Karpas-422 (cell line): ENCODE data around the gene HOXA13. TPM values are rescaled to one million over a fixed set of nuclear protein-coding genes. Genes with fewer than 3 reads are reported as not detected.

ENCODE experiments used
- DNase-seq: peaks from one replicate; pipeline ENCODE4 v3.0.0-alpha.2; 2015
- H2AFZ ChIP-seq: fragments of 200-600 bp; sonication (generic); 2 replicates; pipeline ENCODE4 v1.6.1; 2014; ENCODE audit warnings: antibody characterized with exemption, low read length, mixed read lengths
- H3K27ac ChIP-seq: fragments of 200-600 bp; sonication (generic); 2 replicates; pipeline ENCODE4 v1.5.1; 2014; ENCODE audit warnings: mild to moderate bottlenecking, low read length, moderate library complexity
- H3K27me3 ChIP-seq: fragments of 200-600 bp; sonication (generic); 2 replicates; pipeline ENCODE4 v1.6.1; 2014; ENCODE audit warnings: low read length, mixed read lengths
- H3K36me3 ChIP-seq: fragments of 200-600 bp; sonication (generic); 2 replicates; pipeline ENCODE4 v1.6.1; 2014; ENCODE audit warnings: low read length, mixed read lengths; ENCODE audit not compliant: insufficient read depth
- H3K4me1 ChIP-seq: fragments of 200-600 bp; sonication (generic); 2 replicates; pipeline ENCODE4 v1.6.1; 2014; ENCODE audit warnings: mild to moderate bottlenecking, low read length, mixed read lengths
- H3K4me2 ChIP-seq: fragments of 200-600 bp; sonication (generic); 2 replicates; pipeline ENCODE4 v1.6.1; 2014; ENCODE audit warnings: low read length, low read depth, mild to moderate bottlenecking; ENCODE audit not compliant: poor library complexity, severe bottlenecking
- H3K4me3 ChIP-seq: fragments of 200-600 bp; sonication (generic); 2 replicates; pipeline ENCODE4 v1.5.1; 2014; ENCODE audit warnings: mild to moderate bottlenecking, antibody characterized with exemption, low read length, mixed read lengths
- H3K79me2 ChIP-seq: fragments of 200-600 bp; sonication (generic); 2 replicates; pipeline ENCODE4 v1.6.1; 2014; ENCODE audit warnings: mild to moderate bottlenecking, low read length, mixed read lengths
- H3K9ac ChIP-seq: fragments of 200-600 bp; sonication (generic); 2 replicates; pipeline ENCODE4 v1.6.0; 2014; ENCODE audit warnings: low read length
- H3K9me2 ChIP-seq: fragments of 200-600 bp; sonication (generic), shearing (Covaris generic); replicated peaks from 2 replicates; pipeline ENCODE4 v1.6.0; 2014; ENCODE audit warnings: mild to moderate bottlenecking, low read length, moderate library complexity; ENCODE audit not compliant: insufficient read depth
- H3K9me3 ChIP-seq: fragments of 300-700, 200-600 bp; sonication (generic); 2 replicates; pipeline ENCODE4 v1.6.1; 2014; ENCODE audit warnings: low read length, mixed read lengths
- H4K20me1 ChIP-seq: fragments of 200-600 bp; sonication (generic); 2 replicates; pipeline ENCODE4 v1.6.1; 2014; ENCODE audit warnings: mild to moderate bottlenecking, antibody characterized with exemption, low read length, low read depth; ENCODE audit not compliant: insufficient read depth
- total RNA-seq: library from RNA; depleted of rRNA; stranded (reverse); fragments of >200 nt; shearing (Covaris generic); gene quantifications from 2 replicates; pipeline ENCODE4 v1.2.3, GENCODE V29; 2014; ENCODE audit warnings: low replicate concordance

The HOXA13 gene
- total RNA-seq, 1 experiment from 2014 or later, result 0.07 TPM

DNA sequence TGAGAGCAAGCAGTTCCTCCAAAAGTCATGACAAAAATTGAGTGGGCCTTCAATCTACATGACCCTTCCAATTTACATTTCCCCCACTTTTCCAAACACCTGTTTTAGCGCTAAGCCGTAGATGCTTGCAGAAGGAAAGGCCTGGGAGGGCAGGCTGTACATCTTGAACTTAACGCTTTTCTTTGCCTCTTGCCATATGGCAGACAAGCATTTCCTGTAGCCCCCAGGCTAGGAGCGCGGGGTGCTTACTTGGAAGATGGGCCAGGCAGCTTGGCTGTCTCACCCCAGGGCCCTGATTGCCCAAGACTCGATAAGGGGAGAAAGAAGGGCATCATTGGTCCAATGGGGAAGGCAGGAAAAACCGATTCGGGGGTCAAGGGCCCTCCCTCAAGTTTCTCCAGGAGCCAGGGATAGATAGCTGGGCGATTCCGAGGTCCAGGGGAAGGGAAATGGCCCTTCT is 27.5 kb downstream of the HOXA13 start:
- H3K36me3 ChIP-seq, result no peaks in the 10 kb centered on the region
- H3K4me3 ChIP-seq, result no peak overlapping the region
- H3K79me2 ChIP-seq, result no peaks in the 10 kb centered on the region
- no peak overlapping the region for H3K4me2 ChIP-seq
- H3K4me1 ChIP-seq, result no peaks in the 10 kb centered on the region
- H2AFZ ChIP-seq, result no peak overlapping the region
- no peak for DNase-seq
- no peak overlapping the region for H3K9ac ChIP-seq
- H3K27me3 ChIP-seq, result no peaks in the 10 kb centered on the region
- no peaks in the 10 kb centered on the region for H3K9me3 ChIP-seq
- no peaks in the 10 kb centered on the region for H4K20me1 ChIP-seq
- no peaks in the 10 kb centered on the region for H3K9me2 ChIP-seq
- H3K27ac ChIP-seq, result no peak overlapping the region

- Histone ChIP-seq H3K4me2 (no peak overlapping the region), H3K9me3 (no peaks in the 10 kb centered on the region), H2AFZ (no peak overlapping the region), H3K79me2 (no peaks in the 10 kb centered on the region), H3K9me2 (no peaks in the 10 kb centered on the region), H3K36me3 (no peaks in the 10 kb centered on the region), H3K27me3 (no peaks in the 10 kb centered on the region), H3K4me3 (no peak overlapping the region), H3K4me1 (no peaks in the 10 kb centered on the region), H4K20me1 (no peaks in the 10 kb centered on the region), H3K9ac (no peak overlapping the region), H3K27ac (no peak overlapping the region)
- DNase-seq, result no peak
These were observed 28.1 kb downstream of the HOXA13 start for GRCh38 chr7:27171637-27172314.

GRCh38 chr7:27171325-27171636 is 28.6 kb downstream of the HOXA13 start:
- Histone ChIP-seq H3K9me3 (no peaks in the 10 kb centered on the region), H3K27ac (no peak overlapping the region), H3K9ac (no peak overlapping the region), H4K20me1 (no peaks in the 10 kb centered on the region), H3K4me3 (no peak overlapping the region), H3K9me2 (no peaks in the 10 kb centered on the region), H2AFZ (no peak overlapping the region), H3K36me3 (no peaks in the 10 kb centered on the region), H3K4me2 (no peak overlapping the region), H3K79me2 (no peaks in the 10 kb centered on the region), H3K27me3 (no peaks in the 10 kb centered on the region), H3K4me1 (no peaks in the 10 kb centered on the region)
- no peak for DNase-seq

- Histone ChIP-seq H3K9me2 (no peaks in the 10 kb centered on the region), H4K20me1 (no peaks in the 10 kb centered on the region), H3K27ac (no peak overlapping the region), H2AFZ (no peak overlapping the region), H3K9me3 (no peaks in the 10 kb centered on the region), H3K4me2 (no peak overlapping the region), H3K9ac (no peak overlapping the region), H3K27me3 (no peaks in the 10 kb centered on the region), H3K36me3 (no peaks in the 10 kb centered on the region), H3K79me2 (no peaks in the 10 kb centered on the region), H3K4me3 (no peak overlapping the region), H3K4me1 (no peaks in the 10 kb centered on the region)
- no peak for DNase-seq
These were observed 29.2 kb downstream of the HOXA13 start for GRCh38 chr7:27170426-27171324.

DNA sequence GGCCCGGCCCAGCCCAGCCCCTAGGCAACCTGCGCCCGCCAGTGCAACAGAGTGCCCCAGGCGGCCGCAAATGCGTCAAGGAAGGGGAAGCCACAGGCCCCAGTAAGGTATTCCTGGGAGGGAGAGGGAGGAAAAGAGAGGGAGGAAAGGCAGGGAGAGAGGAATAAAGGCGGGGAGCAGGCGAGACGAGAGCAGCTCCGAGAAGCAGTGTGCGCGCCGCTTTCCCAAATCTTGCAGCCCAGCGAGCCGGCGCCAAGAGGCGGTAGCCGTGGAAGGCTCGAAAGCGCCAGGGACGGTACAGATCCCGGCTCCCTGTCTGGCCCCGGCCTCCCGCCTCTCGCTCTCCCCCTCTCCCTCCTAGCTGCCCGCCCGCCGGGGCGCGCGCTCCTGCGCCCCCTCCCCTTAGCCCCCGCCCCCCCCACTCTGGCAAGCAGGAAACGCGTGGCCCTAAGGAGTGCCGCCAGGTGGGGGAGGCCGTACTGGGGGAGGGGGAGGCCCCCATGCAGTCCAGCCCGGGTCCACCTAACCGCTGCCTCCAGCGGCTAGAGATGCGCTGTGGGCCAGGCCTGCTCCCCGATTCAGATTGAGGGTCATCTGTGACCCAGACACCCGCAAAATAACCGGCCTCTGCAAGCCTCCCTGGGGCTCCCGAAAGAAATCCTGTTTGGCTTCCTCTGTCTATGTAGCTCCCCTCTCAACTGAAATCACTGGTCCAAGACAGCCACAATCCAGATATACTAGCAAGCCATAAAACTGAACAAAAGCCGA is 30.0 kb downstream of the HOXA13 start:
- Histone ChIP-seq H3K9ac (no peak overlapping the region), H3K9me2 (no peaks in the 10 kb centered on the region), H3K36me3 (no peaks in the 10 kb centered on the region), H3K27ac (no peak overlapping the region), H3K79me2 (no peaks in the 10 kb centered on the region), H3K4me1 (no peaks in the 10 kb centered on the region), H2AFZ (no peak overlapping the region), H3K27me3 (no peaks in the 10 kb centered on the region), H3K4me3 (no peak overlapping the region), H3K4me2 (no peak overlapping the region), H3K9me3 (no peaks in the 10 kb centered on the region), H4K20me1 (no peaks in the 10 kb centered on the region)
- no peak for DNase-seq

DNA sequence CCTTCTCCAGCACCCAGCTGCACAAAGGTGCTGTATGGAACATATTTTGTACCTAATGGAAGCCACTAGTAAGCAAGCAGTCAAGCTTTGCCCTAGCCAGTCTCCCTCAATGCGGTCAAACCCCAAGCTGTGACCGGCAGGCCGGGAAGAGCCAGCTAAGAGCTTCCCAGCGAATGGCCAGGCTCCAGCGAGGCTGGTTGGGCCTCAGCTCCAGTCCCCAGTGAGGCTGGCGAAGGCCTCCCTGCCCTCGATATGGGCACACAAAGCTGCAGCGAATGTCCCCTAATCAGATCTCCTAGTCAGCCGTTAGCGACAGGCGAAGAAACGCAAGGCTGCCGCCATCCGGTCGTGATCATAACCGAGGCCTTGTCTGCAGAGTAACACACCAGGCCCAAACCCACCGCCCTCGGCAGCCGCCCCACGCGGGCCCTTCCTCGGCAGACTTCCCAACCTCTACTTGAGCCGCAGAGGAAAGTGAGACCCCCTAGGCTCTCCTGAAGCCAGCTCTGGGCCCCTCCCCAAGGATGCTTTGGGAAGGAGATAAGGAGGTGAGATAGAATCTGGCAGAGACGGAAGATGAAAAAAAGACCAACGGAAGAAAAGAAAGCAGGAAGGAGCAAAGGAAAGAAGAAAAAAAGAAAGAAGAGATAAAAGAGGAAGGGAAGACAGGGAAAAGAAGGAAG is 31.5 kb downstream of the HOXA13 start:
- H3K4me1 ChIP-seq, result no peaks in the 10 kb centered on the region
- no peak overlapping the region for H3K27ac ChIP-seq
- H3K4me2 ChIP-seq, result no peak overlapping the region

GRCh38 chr7:27167916-27168264 is 32.0 kb downstream of the HOXA13 start:
- H3K4me3 ChIP-seq, result no peak overlapping the region

More for the DNA sequence above, 31.5 kb downstream of the HOXA13 start:
- H3K9ac ChIP-seq, result no peak overlapping the region
- no peaks in the 10 kb centered on the region for H3K9me3 ChIP-seq
- H3K27me3 ChIP-seq, result no peaks in the 10 kb centered on the region
- H3K9me2 ChIP-seq, result no peaks in the 10 kb centered on the region
- H3K4me3 ChIP-seq, result no peak overlapping the region
- no peaks in the 10 kb centered on the region for H3K36me3 ChIP-seq
- H4K20me1 ChIP-seq, result no peaks in the 10 kb centered on the region
- DNase-seq, result no peak
- no peaks in the 10 kb centered on the region for H3K79me2 ChIP-seq
- H2AFZ ChIP-seq, result no peak overlapping the region

More at GRCh38 chr7:27167916-27168264, 32.0 kb downstream of the HOXA13 start:
- Histone ChIP-seq H3K4me1 (no peaks in the 10 kb centered on the region), H4K20me1 (no peaks in the 10 kb centered on the region), H3K79me2 (no peaks in the 10 kb centered on the region), H3K9me2 (no peaks in the 10 kb centered on the region), H2AFZ (no peak overlapping the region), H3K27ac (no peak overlapping the region), H3K9me3 (no peaks in the 10 kb centered on the region), H3K4me2 (no peak overlapping the region), H3K36me3 (no peaks in the 10 kb centered on the region), H3K9ac (no peak overlapping the region), H3K27me3 (no peaks in the 10 kb centered on the region)
- no peak for DNase-seq
